Gastrocnemius medialis (tissue), 4 donors: ENCODE measurements around the gene JUNB. TPM values are rescaled to one million over a fixed set of nuclear protein-coding genes. Genes with fewer than 3 reads are reported as not detected.

Experiments used
- ATAC-seq, 2 donors: fragments of 150-250 bp; one replicate each; pipeline ENCODE4 v1.9.1; 2016
- DNase-seq, 2 donors: peaks; one replicate each; pipeline ENCODE4 v3.0.0-alpha.2; 2019
- H3K27ac ChIP-seq, 4 donors: fragments of 200-600 bp; sonication (generic); 1 replicate in 1 of 4; 2 replicates in 3 of 4; pipeline ENCODE4 v1.5.1; 2016 to 2018; ENCODE audit warnings: mild to moderate bottlenecking in 2 of 4, moderate library complexity in 1 of 4
- H3K27me3 ChIP-seq, 3 donors: fragments of 200-600 bp; sonication (generic) in 2 of 3; 1 replicate in 1 of 3; 2 replicates in 2 of 3; pipeline versions ENCODE4 v1.5.1 to v1.6.0; 2016 to 2019; ENCODE audit warnings: mild to moderate bottlenecking in 1 of 3, moderate library complexity in 1 of 3
- H3K36me3 ChIP-seq, 2 donors: fragments of 200-600 bp; sonication (generic) in 1 of 2; one replicate each; pipeline ENCODE4 v1.5.1; 2017 to 2018
- H3K4me1 ChIP-seq, 2 donors: fragments of 200-600 bp; sonication (generic) in 1 of 2; one replicate each; pipeline ENCODE4 v1.5.1; 2016 to 2017; ENCODE audit warnings: mild to moderate bottlenecking in 2 of 2
- H3K4me3 ChIP-seq, 4 donors: fragments of 200-600 bp; sonication (generic) in 3 of 4; 1 replicate in 1 of 4; 2 replicates in 3 of 4; pipeline ENCODE4 v1.5.1; 2016 to 2019; ENCODE audit warnings: mild to moderate bottlenecking in 2 of 4
- H3K9me3 ChIP-seq, 3 donors: fragments of 200-600 bp; sonication (generic) in 2 of 3; 1 replicate in 1 of 3; 2 replicates in 2 of 3; pipeline ENCODE4 v1.5.1; 2016 to 2019
- POLR2A ChIP-seq, 2 donors: fragments of 450-650 bp; IDR thresholded peaks; one replicate each; pipeline ENCODE4 v1.6.1; 2017; ENCODE audit warnings: antibody characterized with exemption in 2 of 2, mild to moderate bottlenecking in 2 of 2, moderate library complexity in 2 of 2
- in situ Hi-C, 4 donors: fragments of 200-750 bp; cut with MboI; loops; one replicate each; pipeline versions ENCODE4 v1.15.0 to v1.8.0; 2017; ENCODE audit warnings: low sequenced_read_pairs in 4 of 4
- intact Hi-C: fragments of 100-400 bp; cut with DNase I; formaldehyde crosslinking; loops from one replicate; pipeline ENCODE4 v1.15.1; 2023; ENCODE audit warnings: low total_unique reads
- total RNA-seq, 4 donors: library from RNA; depleted of rRNA; stranded (reverse); fragments of >200 nt; gene quantifications; one replicate each; pipeline versions ENCODE4 v1.1.0 to v1.2.3, GENCODE V29; 2016
- TF ChIP-seq, protein P1 (sequence below), 5 experiments: fragments of 450-650 bp in 3 of 5; fragments of 200-600 bp in 2 of 5; sonication (generic) in 2 of 5; IDR thresholded peaks in 4 of 5; conservative IDR thresholded peaks in 1 of 5; 1 replicate in 4 of 5; 2 replicates in 1 of 5; pipeline ENCODE4 v1.5.1; 2016 to 2019; ENCODE audit warnings: antibody characterized with exemption in 5 of 5, mild to moderate bottlenecking in 3 of 5, moderate library complexity in 3 of 5

The JUNB gene
- total RNA-seq, 4 donors from 2014 or later, result 59.0 to 200 (median 128) TPM

DNA sequence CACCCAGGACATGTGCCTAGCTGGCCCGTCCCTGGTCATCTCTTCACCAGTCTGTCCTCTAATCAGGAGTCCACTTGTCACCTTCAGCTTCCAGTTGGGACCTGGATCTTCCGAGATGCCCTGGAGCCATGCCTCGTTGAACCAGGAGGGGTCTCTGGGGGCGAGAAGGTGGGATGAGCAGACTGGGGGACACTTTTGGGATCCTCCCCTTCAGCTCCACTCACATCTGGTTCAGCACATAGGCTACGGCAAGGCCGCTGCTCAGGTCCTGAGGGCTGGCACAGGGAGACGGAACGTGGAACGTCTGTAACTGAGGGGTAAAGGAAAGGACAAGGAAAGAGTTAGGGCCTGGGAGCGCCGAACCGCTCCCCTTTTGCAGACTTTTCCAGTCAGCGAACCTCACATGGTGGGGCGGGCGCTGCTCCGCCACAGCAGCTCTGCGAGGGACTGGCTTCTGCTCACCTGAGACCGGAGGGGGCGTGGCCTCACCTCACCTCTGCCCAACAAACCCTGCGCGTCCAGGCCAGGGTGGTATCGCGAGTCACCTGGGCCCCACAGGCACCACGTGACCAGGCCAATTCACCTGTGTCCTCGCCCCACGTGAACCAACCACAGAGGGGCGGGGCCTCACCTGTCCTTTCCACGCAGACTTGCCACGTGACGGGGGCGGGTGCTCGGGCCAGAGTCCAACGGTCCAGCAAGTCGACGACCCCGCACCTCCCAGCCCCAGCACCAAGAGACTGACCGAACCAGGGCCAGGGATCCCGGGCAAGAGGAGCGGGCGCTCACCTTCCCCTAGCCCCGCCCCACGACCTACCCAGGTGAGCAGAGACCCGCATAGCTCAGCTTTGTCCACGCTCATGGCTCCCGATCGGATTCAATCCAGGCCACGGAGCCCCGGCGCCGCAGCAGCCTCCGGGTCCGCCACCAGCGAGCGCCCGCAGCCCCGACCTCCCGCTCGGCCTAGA, 16.4 kb upstream of the JUNB start, which contains the start of gene HOOK2:
TSS of gene HOOK2 (minus strand) at position 965 of the 968 bp plus-strand sequence. CDS start at position 862, 103 bp downstream.
- H3K9me3 ChIP-seq, result no peaks in the 10 kb centered on the region
- no peaks in the 10 kb centered on the region for H3K36me3 ChIP-seq
- peak; percentile 38 to 61 for DNase-seq
- in situ Hi-C loops (no loop called here), intact Hi-C loops (loop anchor here (1.0 to 10.0 kb wide), 3 partner anchors 9 to 1790 kb away; no protein-coding TSS in a partner anchor)
- H3K4me1 ChIP-seq, result peaks cover 59 to 67% of the 10 kb centered on the region in 2 donors
- no peaks in the 10 kb centered on the region for H3K27me3 ChIP-seq
- H3K4me3 ChIP-seq, result peak within 1 kb of the TSS; percentile 72 to 84 (median 76)
- peak in 1 of 2 donors; percentile 0 for ATAC-seq
- H3K27ac ChIP-seq, result peak within 1 kb of the TSS; percentile 91 to 96 (median 94)
- peak; percentile 10 to 60 for TF ChIP-seq POLR2A (IDR thresholded peaks at IDR 0.05)
- TF ChIP-seq, protein P1, sequence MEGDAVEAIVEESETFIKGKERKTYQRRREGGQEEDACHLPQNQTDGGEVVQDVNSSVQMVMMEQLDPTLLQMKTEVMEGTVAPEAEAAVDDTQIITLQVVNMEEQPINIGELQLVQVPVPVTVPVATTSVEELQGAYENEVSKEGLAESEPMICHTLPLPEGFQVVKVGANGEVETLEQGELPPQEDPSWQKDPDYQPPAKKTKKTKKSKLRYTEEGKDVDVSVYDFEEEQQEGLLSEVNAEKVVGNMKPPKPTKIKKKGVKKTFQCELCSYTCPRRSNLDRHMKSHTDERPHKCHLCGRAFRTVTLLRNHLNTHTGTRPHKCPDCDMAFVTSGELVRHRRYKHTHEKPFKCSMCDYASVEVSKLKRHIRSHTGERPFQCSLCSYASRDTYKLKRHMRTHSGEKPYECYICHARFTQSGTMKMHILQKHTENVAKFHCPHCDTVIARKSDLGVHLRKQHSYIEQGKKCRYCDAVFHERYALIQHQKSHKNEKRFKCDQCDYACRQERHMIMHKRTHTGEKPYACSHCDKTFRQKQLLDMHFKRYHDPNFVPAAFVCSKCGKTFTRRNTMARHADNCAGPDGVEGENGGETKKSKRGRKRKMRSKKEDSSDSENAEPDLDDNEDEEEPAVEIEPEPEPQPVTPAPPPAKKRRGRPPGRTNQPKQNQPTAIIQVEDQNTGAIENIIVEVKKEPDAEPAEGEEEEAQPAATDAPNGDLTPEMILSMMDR (IDR thresholded peaks at IDR 0.05 in 4 of 5, conservative IDR thresholded peaks at IDR 0.05 in 1 of 5), result no peak

- in situ Hi-C loops, result no loop called here
- Histone ChIP-seq H3K9me3 (no peaks in the 10 kb centered on the region), H3K27me3 (no peaks in the 10 kb centered on the region), H3K4me1 (peaks cover 44 to 57% of the 10 kb centered on the region in 2 donors), H3K4me3 (peak overlapping the region; percentile 58 to 76 (median 70)), H3K36me3 (no peaks in the 10 kb centered on the region), H3K27ac (peak overlapping the region; percentile 87 to 94 (median 92))
- TF ChIP-seq POLR2A (IDR thresholded peaks at IDR 0.05), result no peak
- TF ChIP-seq, protein P1 (IDR thresholded peaks at IDR 0.05 in 4 of 5, conservative IDR thresholded peaks at IDR 0.05 in 1 of 5), result peak; percentile 93 to 98 (median 96)
- ATAC-seq (peak; percentile 28 to 38), DNase-seq (peak in 1 of 2 donors; percentile 66)
- intact Hi-C loops, result loop anchor here (1.0 to 10.0 kb wide), 2 partner anchors 19 to 1787 kb away; no protein-coding TSS in a partner anchor
These were observed 13.9 kb upstream of the JUNB start for GRCh38 chr19:12777217-12778016.

DNA sequence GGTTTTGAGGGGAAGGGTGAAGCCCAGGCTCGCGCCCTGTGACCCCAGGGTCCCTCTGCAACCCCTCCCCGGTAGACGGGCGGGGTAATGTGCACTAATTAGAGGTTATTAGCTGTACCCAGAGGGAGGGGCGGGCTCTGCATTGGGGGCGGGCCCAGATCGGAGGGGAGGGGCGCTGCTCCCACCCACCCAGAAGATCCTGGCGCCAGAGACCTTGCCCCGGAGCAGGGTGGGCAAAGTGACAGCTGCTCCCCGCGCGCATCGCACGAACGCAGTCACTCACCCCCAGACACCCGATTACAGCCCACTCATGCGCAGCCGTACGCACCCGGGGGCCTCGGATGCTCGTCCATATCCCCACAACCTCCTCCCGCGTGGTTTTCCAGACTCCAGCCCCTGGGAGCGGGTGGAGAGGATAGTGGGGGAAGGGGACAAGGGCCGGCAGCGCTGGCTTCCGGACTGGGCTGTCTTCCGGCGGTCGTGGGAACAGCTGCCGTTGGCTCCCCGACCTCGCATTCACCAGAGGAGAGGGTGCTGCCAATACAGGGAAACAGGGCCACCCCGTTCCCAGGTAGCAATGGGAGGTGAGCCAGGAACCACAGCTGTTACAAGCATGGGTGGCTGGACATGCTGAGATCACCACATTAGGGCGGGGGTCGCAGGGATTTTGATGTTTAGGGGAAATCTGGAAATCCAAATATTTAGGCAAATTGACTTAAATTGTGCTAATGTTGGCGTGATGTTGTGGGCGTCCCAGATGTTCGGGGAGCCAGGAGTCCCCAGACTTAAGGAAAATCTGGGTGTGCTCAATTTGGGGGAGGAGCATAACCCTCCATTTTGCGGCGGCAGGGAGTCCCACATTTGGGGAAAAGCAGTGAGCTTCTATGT, 13.0 kb upstream of the JUNB start:
- H3K36me3 ChIP-seq, result no peaks in the 10 kb centered on the region
- peak overlapping the region; percentile 58 to 76 (median 70) for H3K4me3 ChIP-seq
- ATAC-seq (peak; percentile 23 to 24), DNase-seq (peak in 1 of 2 donors; percentile 66)
- in situ Hi-C loops, result no loop called here
- H3K4me1 ChIP-seq, result peaks cover 36 to 56% of the 10 kb centered on the region in 2 donors
- intact Hi-C loops, result loop anchor here (1.0 to 10.0 kb wide), 2 partner anchors 18 to 1787 kb away; no protein-coding TSS in a partner anchor
- no peaks in the 10 kb centered on the region for H3K9me3 ChIP-seq
- TF ChIP-seq POLR2A (IDR thresholded peaks at IDR 0.05), result peak; percentile 31 to 43
- TF ChIP-seq, protein P1 (IDR thresholded peaks at IDR 0.05 in 4 of 5, conservative IDR thresholded peaks at IDR 0.05 in 1 of 5), result no peak
- no peaks in the 10 kb centered on the region for H3K27me3 ChIP-seq
- H3K27ac ChIP-seq, result peak overlapping the region; percentile 87 to 94 (median 92)

GRCh38 chr19:12778905-12779161, 12.5 kb upstream of the JUNB start:
- intact Hi-C loops (loop anchor here (1.0 to 10.0 kb wide), 2 partner anchors 17 to 1786 kb away; no protein-coding TSS in a partner anchor), in situ Hi-C loops (no loop called here)
- DNase-seq (no peak), ATAC-seq (no peak)
- TF ChIP-seq, protein P1 (IDR thresholded peaks at IDR 0.05 in 4 of 5, conservative IDR thresholded peaks at IDR 0.05 in 1 of 5), result no peak
- TF ChIP-seq POLR2A (IDR thresholded peaks at IDR 0.05), result no peak
- peak overlapping the region; percentile 87 to 94 (median 92) for H3K27ac ChIP-seq
- H3K4me1 ChIP-seq, result peaks cover 35 to 56% of the 10 kb centered on the region in 2 donors
- peak overlapping the region in 3 of 4 donors; percentile 58 to 74 (median 65) for H3K4me3 ChIP-seq
- H3K27me3 ChIP-seq, result no peaks in the 10 kb centered on the region
- no peaks in the 10 kb centered on the region for H3K9me3 ChIP-seq
- H3K36me3 ChIP-seq, result no peaks in the 10 kb centered on the region
